ENCODE data around the gene PPARA. TPM values are rescaled to one million over a fixed set of nuclear protein-coding genes. Genes with fewer than 3 reads are reported as not detected.

The PPARA gene
- total RNA-seq, 1 experiment from 2014 or later, result 7.7 TPM

DNA sequence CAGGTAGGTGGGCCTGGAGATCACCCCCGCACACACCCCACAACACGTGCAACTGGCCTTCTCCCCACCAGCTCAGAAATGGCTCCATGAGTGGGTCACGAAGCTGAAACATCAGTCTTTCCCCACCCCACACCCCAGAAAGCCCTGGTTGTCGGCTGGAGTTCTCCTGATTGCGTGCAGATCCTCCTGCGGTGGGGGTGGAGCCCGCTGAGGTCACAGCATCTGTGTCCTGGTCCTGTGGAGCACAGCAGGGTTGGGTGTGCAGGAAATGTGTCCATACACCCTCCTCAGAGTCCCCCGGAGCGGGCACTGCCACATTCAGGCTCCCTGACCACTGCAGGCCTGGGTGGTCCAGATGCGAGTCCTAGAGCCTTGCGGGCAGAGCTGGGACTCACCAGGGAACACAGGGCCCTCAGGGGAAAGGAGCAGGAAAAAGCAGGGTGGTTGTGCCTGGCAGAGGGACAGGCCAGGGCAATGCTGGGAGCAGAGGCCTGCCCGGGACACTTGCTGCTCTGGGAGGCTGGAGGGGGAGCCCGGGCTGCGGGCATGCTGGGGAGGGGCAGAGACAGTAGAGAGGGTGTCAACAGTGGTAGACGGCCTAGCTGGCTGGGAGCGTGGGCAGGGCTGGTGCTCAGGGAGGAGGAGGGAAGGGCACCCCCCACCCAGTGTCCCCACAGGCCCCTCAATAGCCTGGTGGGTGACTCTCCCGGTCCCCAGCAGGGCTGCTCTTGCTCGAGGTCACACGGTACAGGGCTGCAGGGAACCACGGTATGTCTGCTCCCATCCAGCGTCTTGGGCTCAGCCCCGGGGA is 42.4 kb upstream of the PPARA start:
- Histone ChIP-seq H3K27me3 (ENCODE audit: low read length) (no peaks in the 10 kb centered on the region), H3K79me2 (ENCODE audit: low read length) (no peaks in the 10 kb centered on the region), H3K9ac (ENCODE audit: low read length) (no peak overlapping the region), H3K9me2 (replicated peaks; ENCODE audit: low read length) (no peaks in the 10 kb centered on the region), H3K4me3 (ENCODE audit: low read length) (no peak overlapping the region), H3K4me1 (ENCODE audit: insufficient read depth, low read length) (no peaks in the 10 kb centered on the region), H3F3A (ENCODE audit: low read length, unreplicated experiment) (peaks cover 4% of the 10 kb centered on the region), H3K27ac (ENCODE audit: low read length) (no peak overlapping the region), H3K9me3 (ENCODE audit: low read length) (no peaks in the 10 kb centered on the region), H3K4me2 (ENCODE audit: low read length) (no peak overlapping the region), H4K20me1 (ENCODE audit: low read length) (peaks cover 8% of the 10 kb centered on the region; the same call in 1 of the 2 replicates), H2AFZ (ENCODE audit: low read length) (no peak overlapping the region), H3K36me3 (ENCODE audit: low read depth, low read length) (peaks cover 32% of the 10 kb centered on the region)
- intact Hi-C loops (cut with micrococcal nuclease), result no loop called here
- no TSS peak for BruUV-seq (replicated peaks)
- CTCF ChIA-PET, result no interaction called here
- TF ChIP-seq, protein P1, sequence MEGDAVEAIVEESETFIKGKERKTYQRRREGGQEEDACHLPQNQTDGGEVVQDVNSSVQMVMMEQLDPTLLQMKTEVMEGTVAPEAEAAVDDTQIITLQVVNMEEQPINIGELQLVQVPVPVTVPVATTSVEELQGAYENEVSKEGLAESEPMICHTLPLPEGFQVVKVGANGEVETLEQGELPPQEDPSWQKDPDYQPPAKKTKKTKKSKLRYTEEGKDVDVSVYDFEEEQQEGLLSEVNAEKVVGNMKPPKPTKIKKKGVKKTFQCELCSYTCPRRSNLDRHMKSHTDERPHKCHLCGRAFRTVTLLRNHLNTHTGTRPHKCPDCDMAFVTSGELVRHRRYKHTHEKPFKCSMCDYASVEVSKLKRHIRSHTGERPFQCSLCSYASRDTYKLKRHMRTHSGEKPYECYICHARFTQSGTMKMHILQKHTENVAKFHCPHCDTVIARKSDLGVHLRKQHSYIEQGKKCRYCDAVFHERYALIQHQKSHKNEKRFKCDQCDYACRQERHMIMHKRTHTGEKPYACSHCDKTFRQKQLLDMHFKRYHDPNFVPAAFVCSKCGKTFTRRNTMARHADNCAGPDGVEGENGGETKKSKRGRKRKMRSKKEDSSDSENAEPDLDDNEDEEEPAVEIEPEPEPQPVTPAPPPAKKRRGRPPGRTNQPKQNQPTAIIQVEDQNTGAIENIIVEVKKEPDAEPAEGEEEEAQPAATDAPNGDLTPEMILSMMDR (conservative IDR thresholded peaks at IDR 0.05; ENCODE audit: low read depth, low read length), result no peak
- TF ChIP-seq EZH2phosphoT487 (IDR thresholded peaks at IDR 0.05; ENCODE audit: borderline replicate concordance, low read length) (no peak), EZH2 (IDR thresholded peaks at IDR 0.05; ENCODE audit: low read length, unreplicated experiment) (no peak)
- POLR2A ChIA-PET (ENCODE audit: unreplicated experiment), result no interaction called here
- peak; percentile 1; the same call in 1 of the 2 replicates for ATAC-seq
- no peak for DNase-seq

DNA sequence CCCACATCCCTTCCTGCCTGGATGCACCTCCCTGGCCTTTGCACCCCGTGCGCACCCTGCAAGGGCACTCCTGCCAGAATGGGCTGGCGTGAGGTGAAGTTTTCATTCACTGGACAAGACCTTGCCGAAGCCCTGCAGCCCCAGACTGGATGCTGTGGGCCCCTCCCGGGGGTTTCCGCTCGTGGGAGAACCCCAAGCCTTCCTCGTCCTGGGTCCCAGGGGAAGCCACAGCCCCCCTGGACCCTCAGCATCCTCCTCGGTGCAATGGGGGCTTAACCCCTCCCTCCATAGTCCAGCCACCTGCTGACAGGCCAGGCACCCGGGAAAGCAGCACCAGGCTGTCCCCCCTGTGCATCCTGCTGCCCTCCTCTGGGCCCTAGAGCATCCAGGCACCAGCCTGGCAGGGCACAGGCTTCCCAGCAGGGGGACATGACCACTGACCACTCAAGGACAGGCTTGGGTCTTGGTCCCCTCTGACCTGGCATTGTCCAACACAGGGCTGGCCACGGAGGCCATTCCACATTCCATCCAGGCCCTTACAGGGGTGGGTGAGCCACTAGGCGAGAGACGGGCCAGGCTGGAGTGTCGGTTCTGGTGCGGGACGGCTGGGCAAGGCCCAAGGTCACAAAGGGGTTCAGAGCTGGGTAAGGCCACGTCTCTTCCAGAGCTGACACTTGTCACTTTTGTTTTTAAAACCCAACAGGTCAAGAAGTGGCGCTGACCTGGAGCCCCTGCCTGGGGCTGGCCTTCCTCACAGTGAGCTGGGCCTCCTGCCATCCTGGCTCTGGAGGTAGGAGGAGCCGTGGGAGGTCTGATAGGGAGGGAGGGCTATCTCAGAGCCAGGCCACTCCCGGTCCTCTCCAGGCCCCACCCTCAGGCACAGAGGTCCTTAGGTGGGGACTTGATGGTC is 41.5 kb upstream of the PPARA start:
- no TSS peak for BruUV-seq (replicated peaks)

More for the DNA sequence above, 41.5 kb upstream of the PPARA start:
- H3K9ac ChIP-seq (ENCODE audit: low read length), result no peak overlapping the region
- ChIA-PET POLR2A (ENCODE audit: unreplicated experiment) (no interaction called here), CTCF (no interaction called here)
- H3K4me1 ChIP-seq (ENCODE audit: insufficient read depth, low read length), result no peaks in the 10 kb centered on the region
- H3K4me2 ChIP-seq (ENCODE audit: low read length), result no peak overlapping the region
- peaks cover 8% of the 10 kb centered on the region; the same call in 1 of the 2 replicates for H4K20me1 ChIP-seq (ENCODE audit: low read length)
- H3K79me2 ChIP-seq (ENCODE audit: low read length), result no peaks in the 10 kb centered on the region
- no peaks in the 10 kb centered on the region for H3K9me2 ChIP-seq (replicated peaks; ENCODE audit: low read length)
- no peak for TF ChIP-seq EZH2phosphoT487 (IDR thresholded peaks at IDR 0.05; ENCODE audit: borderline replicate concordance, low read length)
- TF ChIP-seq EZH2 (IDR thresholded peaks at IDR 0.05; ENCODE audit: low read length, unreplicated experiment), result no peak
- TF ChIP-seq, protein P1 (conservative IDR thresholded peaks at IDR 0.05; ENCODE audit: low read depth, low read length), result no peak
- no peaks in the 10 kb centered on the region for H3K9me3 ChIP-seq (ENCODE audit: low read length)
- peaks cover 23% of the 10 kb centered on the region for H3K36me3 ChIP-seq (ENCODE audit: low read depth, low read length)
- ATAC-seq (peak; percentile 19), DNase-seq (peak; percentile 34)
- H3F3A ChIP-seq (ENCODE audit: low read length, unreplicated experiment), result peaks cover 6% of the 10 kb centered on the region
- no peak overlapping the region for H3K27ac ChIP-seq (ENCODE audit: low read length)
- H2AFZ ChIP-seq (ENCODE audit: low read length), result no peak overlapping the region
- H3K4me3 ChIP-seq (ENCODE audit: low read length), result no peak overlapping the region
- H3K27me3 ChIP-seq (ENCODE audit: low read length), result no peaks in the 10 kb centered on the region
- intact Hi-C loops (cut with micrococcal nuclease), result no loop called here
